SJSA1 (cell line): Measurements from ENCODE around the gene PTTG1. TPM values are rescaled to one million over a fixed set of nuclear protein-coding genes. Genes with fewer than 3 reads are reported as not detected.
A peak's percentile ranks its signal among the peaks of the same experiment; 100 is the strongest.

Experiments
- DNase-seq, 2 experiments: peaks; one replicate each; pipeline ENCODE4 v3.0.0-alpha.2; 2015 to 2020; ENCODE audit warnings: low spot score in 2 of 2, low read depth in 1 of 2
- H3K27ac ChIP-seq: fragments of 250-450 bp; sonication (Bioruptor Pico); 2 replicates; pipeline ENCODE4 v1.5.1; 2020; ENCODE audit warnings: mild to moderate bottlenecking, moderate library complexity
- H3K27me3 ChIP-seq: fragments of 250-450 bp; sonication (Bioruptor Pico); replicated peaks from 2 replicates; pipeline ENCODE4 v1.5.1; 2020; ENCODE audit warnings: mild to moderate bottlenecking, moderate library complexity
- H3K36me3 ChIP-seq: fragments of 250-450 bp; sonication (Bioruptor Pico); 2 replicates; pipeline ENCODE4 v1.5.1; 2020; ENCODE audit warnings: mild to moderate bottlenecking
- H3K4me1 ChIP-seq: fragments of 250-450 bp; sonication (Bioruptor Pico); replicated peaks from 2 replicates; pipeline ENCODE4 v1.6.1; 2021; ENCODE audit warnings: mild to moderate bottlenecking
- H3K4me3 ChIP-seq: fragments of 250-450 bp; sonication (Bioruptor Pico); 2 replicates; pipeline ENCODE4 v1.5.1; 2020; ENCODE audit warnings: mild to moderate bottlenecking
- H3K9me3 ChIP-seq: fragments of 250-450 bp; sonication (Bioruptor Pico); replicated peaks from 2 replicates; pipeline ENCODE4 v1.5.1; 2020; ENCODE audit warnings: mild to moderate bottlenecking
- total RNA-seq: library from RNA; depleted of rRNA; stranded (reverse); fragments of >200 nt; shearing (Covaris generic); gene quantifications from 2 replicates; pipeline ENCODE4 v1.2.3, GENCODE V29; 2014

PTTG1 gene
- total RNA-seq, 1 experiment from 2014 or later: 659 TPM

DNA sequence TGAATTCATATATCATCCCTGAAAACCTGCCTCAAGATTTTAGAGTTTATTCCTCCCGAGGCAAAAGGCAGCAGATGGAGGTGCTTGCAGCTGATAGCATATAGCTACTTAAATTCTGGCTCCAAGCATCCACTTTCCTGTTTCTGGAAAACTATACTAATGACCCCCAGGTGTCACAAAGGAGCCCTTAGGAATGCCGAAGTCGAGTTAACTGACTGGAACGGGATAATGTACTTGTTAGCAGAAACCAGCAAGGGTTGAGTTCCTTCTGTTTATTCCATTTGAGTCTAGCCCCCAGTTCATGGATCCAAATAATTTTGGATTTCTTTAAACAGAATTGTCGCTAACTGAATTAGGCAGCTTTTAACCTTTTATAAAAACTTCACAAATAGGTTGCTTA, 44.5 kb downstream of the PTTG1 start:
- no peaks in the 10 kb centered on the region for H3K27me3 ChIP-seq
- DNase-seq: no peak
- H3K36me3 ChIP-seq: no peaks in the 10 kb centered on the region
- no peak overlapping the region for H3K27ac ChIP-seq
- H3K4me3 ChIP-seq: no peak overlapping the region
- no peaks in the 10 kb centered on the region for H3K9me3 ChIP-seq
- H3K4me1 ChIP-seq: peaks cover 53% of the 10 kb centered on the region

DNA sequence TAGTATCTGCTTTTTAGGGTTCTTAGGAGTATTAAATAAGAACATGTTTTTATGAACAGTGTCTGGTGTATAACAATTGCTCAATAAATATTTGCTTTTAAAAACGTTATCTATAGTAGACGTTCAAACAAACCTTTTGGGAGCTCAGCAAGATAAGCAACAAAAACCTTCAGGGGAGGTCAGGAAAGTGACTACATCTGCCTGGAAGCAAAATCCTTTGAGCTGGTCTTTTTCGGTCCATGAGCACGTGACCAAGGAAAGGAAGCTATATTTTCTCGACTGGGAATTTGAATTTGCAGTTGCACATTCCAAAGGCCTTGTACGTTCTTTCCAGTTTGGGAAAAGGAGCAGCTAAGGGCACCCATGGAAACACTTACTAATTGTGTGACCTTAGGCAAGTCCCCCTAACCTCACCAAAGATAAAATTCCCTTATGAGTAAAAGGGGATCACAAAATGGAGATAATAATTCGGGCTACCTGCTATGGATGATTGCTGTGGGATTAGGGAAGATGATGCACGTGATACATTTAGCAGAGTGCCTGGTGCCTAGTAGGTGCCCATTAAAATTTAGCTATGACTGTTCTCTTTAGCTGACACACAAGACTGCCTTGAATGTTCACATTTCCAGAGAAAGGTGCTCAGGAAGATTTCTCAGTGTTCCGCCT, 45.4 kb downstream of the PTTG1 start:
- Histone ChIP-seq H3K36me3 (no peaks in the 10 kb centered on the region), H3K9me3 (no peaks in the 10 kb centered on the region), H3K27me3 (no peaks in the 10 kb centered on the region), H3K27ac (peak overlapping the region; percentile 49), H3K4me3 (peak overlapping the region; percentile 25; the same call in 1 of the 2 replicates), H3K4me1 (peaks cover 53% of the 10 kb centered on the region)
- DNase-seq: no peak

DNA sequence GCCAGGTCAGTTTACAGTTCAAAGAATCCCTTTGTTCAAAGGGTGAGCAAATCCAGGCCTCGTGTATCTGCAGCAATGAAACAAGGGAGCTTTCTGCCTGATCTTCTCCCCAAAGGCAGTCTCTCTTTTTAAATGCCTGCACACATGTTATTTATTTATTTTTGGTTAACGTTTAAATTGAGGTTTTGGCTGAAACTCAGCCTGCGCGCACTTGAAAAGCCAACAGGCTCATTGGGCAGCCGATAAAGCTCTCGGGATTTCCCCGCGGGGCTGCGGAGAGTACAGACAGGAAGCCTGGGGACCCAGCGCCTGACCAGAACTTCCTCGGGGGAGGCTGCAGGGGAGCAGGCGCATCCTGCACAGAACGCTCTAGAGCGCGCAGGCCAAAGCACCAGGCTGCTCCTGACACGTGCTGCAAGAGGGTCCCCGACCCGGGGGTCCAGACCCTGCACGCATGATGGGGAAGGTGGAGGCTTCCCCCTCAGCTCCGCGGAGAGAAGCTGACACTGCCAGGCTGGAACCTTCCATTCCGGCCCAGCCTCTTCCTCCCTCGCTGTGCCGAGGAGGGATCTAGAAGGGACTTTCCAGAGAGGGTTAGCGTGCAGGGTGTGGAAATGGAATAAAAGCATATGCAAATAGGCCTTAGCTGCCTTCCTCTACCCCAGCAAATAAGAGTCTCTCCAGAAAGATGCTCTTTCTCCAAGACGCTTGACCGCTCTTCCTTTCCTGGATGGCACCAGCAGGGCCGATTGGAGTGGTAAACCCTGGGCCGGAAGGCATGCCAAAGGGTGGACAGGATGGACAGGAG, 46.1 kb downstream of the PTTG1 start:
- peak; percentile 94 to 96 for DNase-seq
- Histone ChIP-seq H3K36me3 (no peaks in the 10 kb centered on the region), H3K27me3 (no peaks in the 10 kb centered on the region), H3K4me3 (peak overlapping the region; percentile 25), H3K9me3 (no peaks in the 10 kb centered on the region), H3K4me1 (peaks cover 53% of the 10 kb centered on the region), H3K27ac (peak overlapping the region; percentile 49)

DNA sequence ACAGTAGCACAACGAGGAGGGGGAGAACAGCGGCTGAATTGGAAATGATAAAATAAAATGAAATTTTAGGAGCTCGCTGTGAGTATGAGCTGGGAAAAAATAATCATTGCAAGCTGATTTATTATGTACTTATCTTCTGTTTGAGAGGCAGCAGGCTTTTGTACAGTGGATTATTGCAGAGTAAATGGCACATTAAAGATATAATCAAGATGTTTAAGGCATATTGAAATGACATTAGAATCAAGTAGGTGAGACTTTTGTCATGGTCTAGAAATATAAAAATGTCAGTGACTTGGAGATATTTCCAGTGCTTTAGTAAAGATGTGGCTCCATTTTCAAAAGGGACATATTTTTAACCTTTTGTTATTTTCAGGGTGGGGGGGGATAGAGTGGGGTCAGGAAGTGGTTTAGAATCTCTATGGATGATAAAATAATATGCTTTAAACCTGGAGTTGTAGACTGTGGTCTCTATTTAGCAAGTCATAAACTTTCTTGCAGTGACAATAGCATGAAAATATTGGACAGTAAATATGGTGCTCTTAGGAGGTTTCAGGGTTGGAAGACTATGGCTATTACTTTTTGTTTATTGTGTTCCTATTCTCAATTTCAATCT, 46.8 kb downstream of the PTTG1 start:
- Histone ChIP-seq H3K9me3 (no peaks in the 10 kb centered on the region), H3K4me1 (peaks cover 51% of the 10 kb centered on the region), H3K27me3 (no peaks in the 10 kb centered on the region), H3K4me3 (peak overlapping the region; percentile 25), H3K36me3 (no peaks in the 10 kb centered on the region), H3K27ac (peak overlapping the region; percentile 49)
- DNase-seq: no peak

DNA sequence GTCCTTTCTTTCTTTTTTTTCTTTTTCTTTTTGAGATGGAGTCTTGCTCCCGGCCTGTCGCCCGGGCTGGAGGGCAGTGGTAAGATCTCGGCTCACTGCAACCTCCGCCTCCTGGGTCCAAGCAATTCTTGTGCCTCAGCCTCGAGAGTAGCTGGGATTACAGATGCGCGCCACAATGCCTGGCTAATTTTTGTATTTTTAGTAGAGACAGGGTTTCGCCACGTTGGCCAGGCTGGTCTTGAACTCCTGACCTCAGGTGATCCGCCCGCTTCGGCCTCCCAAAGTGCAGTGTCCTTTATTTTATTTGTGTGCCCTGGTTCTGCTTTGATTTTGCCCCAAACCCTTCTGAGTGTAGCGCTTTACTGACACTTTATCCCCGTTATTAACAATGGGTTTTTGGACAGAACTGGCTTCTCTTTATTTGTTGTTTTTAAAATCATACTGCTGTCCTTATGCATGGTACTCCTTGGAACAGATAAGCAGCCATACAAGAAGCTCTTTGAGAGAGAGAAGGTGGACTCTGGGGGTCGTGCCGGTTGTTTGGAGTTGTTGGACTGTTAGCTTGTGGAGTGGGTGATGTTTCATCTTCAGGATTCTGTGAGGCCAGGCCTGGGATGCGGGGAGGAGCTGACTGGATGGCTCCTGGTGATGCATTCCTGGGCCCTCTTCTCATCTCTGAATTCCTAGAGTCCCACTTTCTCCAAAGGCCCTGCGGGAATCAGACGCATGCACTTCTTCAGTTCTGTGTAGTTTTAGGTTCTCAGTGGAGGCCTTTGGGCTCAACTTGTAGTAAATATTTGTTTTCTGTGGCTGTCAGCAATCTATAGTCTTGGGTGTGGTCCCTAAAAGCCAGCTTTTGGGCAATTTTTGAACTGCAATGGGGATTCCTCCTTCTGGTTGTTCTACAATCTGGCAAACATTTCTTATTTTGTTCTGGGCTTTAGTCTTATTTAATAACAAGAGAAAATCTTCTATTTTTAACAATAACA, 47.8 kb downstream of the PTTG1 start:
- no peak for DNase-seq
- Histone ChIP-seq H3K36me3 (no peaks in the 10 kb centered on the region), H3K27me3 (no peaks in the 10 kb centered on the region), H3K4me3 (no peak overlapping the region), H3K27ac (no peak overlapping the region), H3K4me1 (peaks cover 43% of the 10 kb centered on the region), H3K9me3 (no peaks in the 10 kb centered on the region)

DNA sequence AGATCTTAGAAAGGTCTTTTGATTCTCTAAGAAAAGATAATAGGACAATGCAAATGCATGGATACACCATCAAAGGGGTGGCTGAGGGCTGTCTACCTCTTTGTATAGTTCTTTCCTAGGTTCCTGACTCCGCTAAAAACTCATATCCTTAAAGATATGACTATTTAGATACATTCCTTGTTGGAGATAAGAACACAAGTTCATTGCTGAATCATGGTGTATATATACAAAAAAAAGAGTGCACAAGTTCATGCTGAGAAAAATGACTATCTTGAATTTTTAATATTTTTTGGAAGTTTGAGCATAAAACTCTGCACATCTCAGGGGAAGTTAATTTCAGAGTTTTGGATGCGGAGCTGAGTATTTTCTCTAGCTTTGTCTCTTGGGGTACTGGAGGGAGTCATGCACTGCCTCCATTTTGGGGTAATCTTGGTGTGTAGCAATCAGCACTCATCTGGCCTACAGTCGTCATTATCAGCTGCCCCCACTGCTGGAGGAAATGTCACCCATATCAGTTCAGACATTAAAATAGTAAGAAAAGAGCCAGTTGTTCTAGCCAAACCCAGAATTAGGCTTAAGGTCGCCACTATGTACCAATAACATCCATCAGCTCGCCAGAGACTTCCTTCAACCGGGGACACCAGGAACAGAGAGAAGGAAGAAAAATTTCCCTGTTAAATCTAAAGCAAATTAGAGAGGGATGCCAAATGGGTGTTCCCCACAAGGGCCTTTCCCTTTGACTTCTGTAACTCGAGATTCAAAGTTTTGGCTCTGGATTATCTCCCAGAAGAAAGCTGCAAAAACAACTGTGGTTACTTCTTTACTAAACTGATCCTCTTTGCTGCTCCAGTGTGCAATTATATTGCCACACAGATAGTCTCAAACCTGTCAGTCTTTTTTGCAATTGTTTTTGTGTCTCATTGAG, 49.0 kb downstream of the PTTG1 start:
- no peak for DNase-seq

DNA sequence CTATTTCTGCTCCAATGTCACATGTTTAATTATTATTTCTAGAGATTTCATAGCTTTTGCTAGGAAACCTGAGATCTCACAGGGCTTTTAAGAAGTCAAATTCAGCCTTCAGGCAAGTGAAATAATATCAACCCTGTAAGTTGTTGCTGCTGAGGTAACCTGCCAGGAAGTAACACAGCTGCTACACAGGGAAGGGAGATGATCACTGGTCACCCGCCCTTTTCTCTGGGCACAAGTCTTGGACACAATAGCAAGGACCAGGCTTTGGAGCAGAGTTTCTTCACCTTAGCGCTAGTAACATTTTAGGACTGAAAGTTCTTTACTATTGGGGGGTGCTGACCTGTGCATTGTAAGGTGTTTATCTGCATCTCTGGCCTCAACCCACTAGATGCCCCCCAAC, 50.1 kb downstream of the PTTG1 start:
- no peak for DNase-seq
- Histone ChIP-seq H3K36me3 (no peaks in the 10 kb centered on the region), H3K4me3 (no peak overlapping the region), H3K4me1 (peaks cover 41% of the 10 kb centered on the region), H3K9me3 (no peaks in the 10 kb centered on the region), H3K27ac (no peak overlapping the region), H3K27me3 (no peaks in the 10 kb centered on the region)

More for the DNA sequence above, 49.0 kb downstream of the PTTG1 start:
- no peaks in the 10 kb centered on the region for H3K36me3 ChIP-seq
- no peak overlapping the region for H3K4me3 ChIP-seq
- no peaks in the 10 kb centered on the region for H3K9me3 ChIP-seq
- H3K4me1 ChIP-seq: peaks cover 43% of the 10 kb centered on the region
- no peak overlapping the region for H3K27ac ChIP-seq
- no peaks in the 10 kb centered on the region for H3K27me3 ChIP-seq

DNA sequence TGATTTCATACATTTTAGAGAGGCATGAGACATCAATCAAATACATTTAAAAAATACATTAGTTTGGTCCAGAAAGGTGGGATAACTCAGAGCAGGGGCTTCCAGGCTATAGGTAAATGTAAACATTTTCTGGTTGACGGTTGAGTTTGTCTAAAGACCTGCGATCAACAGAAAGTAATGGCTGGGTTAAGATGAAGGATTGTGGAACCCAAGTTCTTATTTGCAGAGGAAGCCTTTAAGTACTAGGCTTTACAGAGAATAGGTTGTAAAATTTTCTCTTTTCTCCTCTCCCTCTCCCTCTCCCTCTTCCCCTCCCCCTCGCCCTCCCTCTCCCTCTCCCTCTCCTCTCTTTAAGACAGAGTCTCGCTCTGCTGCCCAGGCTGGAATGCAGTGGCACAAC, 50.8 kb downstream of the PTTG1 start:
- Histone ChIP-seq H3K36me3 (no peaks in the 10 kb centered on the region), H3K27ac (no peak overlapping the region), H3K27me3 (no peaks in the 10 kb centered on the region), H3K4me1 (peaks cover 41% of the 10 kb centered on the region), H3K9me3 (no peaks in the 10 kb centered on the region), H3K4me3 (no peak overlapping the region)
- DNase-seq: no peak

DNA sequence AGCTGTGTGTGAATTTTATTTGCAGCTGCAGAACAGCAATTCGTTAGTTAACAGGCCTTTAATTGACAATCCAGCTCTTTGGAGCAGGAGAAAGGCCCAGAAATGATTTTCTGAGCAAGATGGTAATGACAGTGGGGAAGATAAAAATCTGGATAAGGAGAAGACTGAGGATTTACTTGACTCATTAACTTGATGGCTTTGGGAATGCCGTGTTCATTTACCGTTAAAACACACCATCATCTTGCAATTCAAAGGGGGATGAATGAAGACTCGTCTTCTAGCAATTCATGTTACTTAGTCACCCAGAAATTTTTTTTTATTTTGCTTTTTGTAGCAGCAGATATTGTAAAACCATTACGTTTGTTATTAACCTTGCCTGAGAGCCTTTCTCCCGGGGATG, 52.0 kb downstream of the PTTG1 start:
- H3K27ac ChIP-seq: no peak overlapping the region
- no peaks in the 10 kb centered on the region for H3K9me3 ChIP-seq
- no peaks in the 10 kb centered on the region for H3K36me3 ChIP-seq
- H3K4me3 ChIP-seq: no peak overlapping the region
- no peak for DNase-seq
- no peaks in the 10 kb centered on the region for H3K27me3 ChIP-seq
- H3K4me1 ChIP-seq: peaks cover 35% of the 10 kb centered on the region

DNA sequence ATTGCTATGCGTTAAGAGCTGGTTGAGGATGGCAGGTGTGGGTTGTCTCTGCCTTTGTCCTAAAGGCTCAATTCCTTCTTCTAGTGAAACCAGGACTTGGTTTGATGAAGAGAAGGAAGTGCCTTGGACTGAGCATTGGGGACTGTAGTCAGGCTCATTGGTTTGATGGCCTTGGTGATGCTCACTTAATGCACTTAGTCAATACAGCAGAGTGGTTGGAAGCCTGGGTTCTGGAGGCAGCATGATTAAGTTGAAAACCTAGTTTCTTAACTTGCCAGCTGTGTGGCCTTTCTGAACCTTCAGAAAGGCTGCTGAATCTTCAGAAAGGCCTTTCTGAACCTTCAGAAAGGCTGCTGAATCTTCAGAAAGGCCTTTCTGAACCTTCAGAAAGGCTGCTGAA, 52.4 kb downstream of the PTTG1 start:
- Histone ChIP-seq H3K4me1 (peaks cover 32% of the 10 kb centered on the region), H3K36me3 (no peaks in the 10 kb centered on the region), H3K27ac (no peak overlapping the region), H3K27me3 (no peaks in the 10 kb centered on the region), H3K9me3 (no peaks in the 10 kb centered on the region), H3K4me3 (no peak overlapping the region)
- DNase-seq: no peak

DNA sequence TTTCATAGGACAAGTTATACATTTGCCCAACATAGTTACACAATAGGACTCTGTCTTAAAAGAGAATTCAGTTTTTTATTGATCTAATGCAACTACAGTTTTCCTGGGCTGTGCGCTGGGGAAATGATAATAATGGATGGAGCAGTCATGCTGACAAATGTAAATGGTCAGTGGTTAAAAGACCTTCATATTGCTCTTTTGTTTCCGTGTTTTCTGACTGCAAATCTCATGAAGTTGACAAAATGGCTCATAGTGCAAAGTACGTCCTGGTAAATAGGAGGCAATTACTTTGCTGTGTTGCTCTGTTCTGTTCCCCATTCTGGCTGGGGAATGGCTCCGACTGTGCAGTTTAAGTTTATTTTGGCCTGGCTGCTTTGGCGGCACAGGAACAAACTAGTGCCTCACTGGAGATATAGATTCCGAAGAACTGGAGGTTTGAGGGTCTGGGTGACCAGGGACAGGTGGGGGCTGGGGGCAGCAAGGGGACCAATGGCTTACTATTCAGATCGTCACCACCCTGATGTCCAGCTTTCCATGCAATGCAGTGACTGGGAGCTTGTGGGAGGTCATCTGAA, 54.3 kb downstream of the PTTG1 start:
- Histone ChIP-seq H3K27me3 (no peaks in the 10 kb centered on the region), H3K36me3 (no peaks in the 10 kb centered on the region), H3K4me1 (peaks cover 34% of the 10 kb centered on the region), H3K27ac (no peak overlapping the region), H3K4me3 (no peak overlapping the region), H3K9me3 (no peaks in the 10 kb centered on the region)
- DNase-seq: no peak

DNA sequence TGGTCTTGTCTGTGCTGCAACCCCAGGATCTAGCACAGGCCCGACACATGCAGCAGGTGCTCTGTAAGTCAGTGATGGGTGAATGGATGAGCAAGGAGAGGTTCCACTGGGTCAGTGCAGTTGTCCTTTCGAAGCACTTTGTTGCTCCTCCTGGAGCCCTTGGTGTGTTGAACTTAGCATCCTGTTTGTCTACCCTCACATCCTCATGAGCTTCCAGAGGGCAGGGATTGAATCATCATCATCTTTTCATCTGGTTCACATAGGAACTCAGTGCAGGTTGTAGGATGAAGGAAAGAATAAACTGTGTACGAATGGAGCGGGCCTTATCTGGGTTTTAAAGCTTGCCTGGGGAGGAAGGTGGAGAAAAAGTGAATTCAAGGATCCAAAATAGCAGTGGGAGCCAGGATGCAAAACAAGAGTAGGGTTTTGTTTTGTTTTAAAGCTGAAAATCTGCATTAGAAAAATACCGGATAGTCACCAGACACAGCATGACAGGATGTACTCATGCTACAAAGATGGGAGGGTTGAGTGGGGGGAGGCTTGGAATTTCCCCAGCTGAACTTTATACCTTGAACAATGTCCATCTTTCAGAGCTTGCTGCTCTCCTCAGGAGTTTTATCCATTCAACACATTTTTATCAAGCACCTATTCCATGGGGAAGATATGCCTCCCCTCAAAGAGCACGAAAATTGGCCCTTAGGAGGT, 55.8 kb downstream of the PTTG1 start:
- Histone ChIP-seq H3K36me3 (no peaks in the 10 kb centered on the region), H3K27ac (no peak overlapping the region), H3K9me3 (no peaks in the 10 kb centered on the region), H3K27me3 (no peaks in the 10 kb centered on the region), H3K4me3 (no peak overlapping the region), H3K4me1 (peaks cover 34% of the 10 kb centered on the region)
- DNase-seq: no peak
